GM20000 (cell line): ENCODE measurements around the gene PRAF2.

ENCODE experiments used
- DNase-seq: peaks from one replicate; pipeline ENCODE4 v3.0.0; 2012; ENCODE audit warnings: low spot score
- TF ChIP-seq, protein P1 (sequence below): IDR thresholded peaks from 2 replicates; pipeline ENCODE4 v1.5.1; 2012; ENCODE audit warnings: mild to moderate bottlenecking, control low read depth; ENCODE audit errors: extremely low read depth, missing control alignments

The PRAF2 gene

DNA sequence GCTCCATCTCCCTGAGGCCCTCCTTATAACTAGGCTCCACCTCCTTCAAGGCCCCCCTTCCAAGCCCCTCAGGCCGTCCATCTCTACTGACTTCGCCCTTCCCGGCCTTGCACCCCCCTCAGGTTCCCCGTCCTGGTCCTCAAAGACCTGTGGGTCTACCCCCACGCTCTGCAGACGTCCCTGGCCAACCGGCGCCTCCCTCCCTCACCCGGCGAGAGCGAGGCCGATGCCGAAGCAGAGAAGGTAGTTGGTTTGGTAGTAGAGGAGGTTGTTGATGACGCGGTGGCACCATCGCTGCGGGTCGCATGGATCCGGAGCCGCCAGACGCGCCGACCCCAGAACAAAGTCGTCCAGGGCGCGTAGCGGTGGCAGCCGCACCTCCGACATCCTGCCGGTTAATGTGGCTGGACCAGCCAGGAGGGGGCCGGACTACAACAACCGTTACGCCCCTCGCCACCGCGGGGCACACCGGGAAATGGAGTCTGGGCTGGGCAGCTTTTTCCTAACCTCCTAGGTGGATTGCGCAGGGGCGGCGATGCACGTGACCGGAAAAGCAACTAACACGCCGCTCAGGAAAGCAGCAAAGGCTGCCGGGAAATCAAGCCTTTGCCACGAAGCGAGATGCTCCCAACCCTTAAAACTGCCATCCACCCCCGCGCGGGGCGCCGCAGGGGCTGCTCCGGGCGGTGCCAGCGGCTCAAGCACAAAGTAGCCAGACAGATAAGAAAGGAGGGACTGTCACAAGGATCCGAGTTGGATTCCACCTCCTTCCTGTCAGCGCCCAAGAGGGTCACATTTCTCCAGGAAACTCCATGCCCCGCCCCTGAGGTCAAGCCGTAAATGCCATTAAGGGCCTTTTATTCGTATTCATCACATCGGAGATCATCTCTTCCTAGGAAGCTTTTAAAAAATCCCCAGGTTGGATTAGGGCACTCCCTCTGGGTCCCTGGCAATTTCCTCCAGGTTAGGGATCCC lies at the start of gene PRAF2:
TSS of gene PRAF2 (minus strand) at position 402 of the 975 bp plus-strand sequence. CDS start at position 387, 15 bp downstream.
- TF ChIP-seq, protein P1, sequence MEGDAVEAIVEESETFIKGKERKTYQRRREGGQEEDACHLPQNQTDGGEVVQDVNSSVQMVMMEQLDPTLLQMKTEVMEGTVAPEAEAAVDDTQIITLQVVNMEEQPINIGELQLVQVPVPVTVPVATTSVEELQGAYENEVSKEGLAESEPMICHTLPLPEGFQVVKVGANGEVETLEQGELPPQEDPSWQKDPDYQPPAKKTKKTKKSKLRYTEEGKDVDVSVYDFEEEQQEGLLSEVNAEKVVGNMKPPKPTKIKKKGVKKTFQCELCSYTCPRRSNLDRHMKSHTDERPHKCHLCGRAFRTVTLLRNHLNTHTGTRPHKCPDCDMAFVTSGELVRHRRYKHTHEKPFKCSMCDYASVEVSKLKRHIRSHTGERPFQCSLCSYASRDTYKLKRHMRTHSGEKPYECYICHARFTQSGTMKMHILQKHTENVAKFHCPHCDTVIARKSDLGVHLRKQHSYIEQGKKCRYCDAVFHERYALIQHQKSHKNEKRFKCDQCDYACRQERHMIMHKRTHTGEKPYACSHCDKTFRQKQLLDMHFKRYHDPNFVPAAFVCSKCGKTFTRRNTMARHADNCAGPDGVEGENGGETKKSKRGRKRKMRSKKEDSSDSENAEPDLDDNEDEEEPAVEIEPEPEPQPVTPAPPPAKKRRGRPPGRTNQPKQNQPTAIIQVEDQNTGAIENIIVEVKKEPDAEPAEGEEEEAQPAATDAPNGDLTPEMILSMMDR = no peak
- peak; percentile 91 for DNase-seq

DNA sequence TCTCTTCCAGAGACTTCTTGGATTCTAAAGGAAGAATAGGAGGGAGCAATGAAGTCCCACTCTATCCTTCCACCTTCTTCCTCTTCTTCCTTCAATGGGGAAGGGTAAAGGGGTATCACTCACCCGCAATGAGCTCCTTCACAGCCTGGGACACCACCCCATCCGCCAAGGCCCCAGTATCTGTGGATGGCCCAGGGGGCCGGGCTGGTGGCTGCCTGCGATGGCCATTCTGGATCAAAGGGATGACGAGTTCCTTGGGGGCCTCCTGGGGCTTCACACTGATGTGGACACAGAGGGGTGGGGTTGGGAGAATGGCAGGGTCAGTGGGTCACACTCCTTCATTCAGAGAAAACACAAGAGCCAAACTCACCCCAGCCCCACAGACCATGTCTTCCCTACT lies 48.7 kb upstream of the PRAF2 start:
- no peak for DNase-seq
- TF ChIP-seq, protein P1 = no peak

GRCh38 chrX:49120091-49120490 lies 46.3 kb upstream of the PRAF2 start:
- TF ChIP-seq, protein P1 = no peak
- DNase-seq = no peak

- TF ChIP-seq, protein P1 = no peak
- no peak for DNase-seq
Measured at GRCh38 chrX:49117581-49117980, 43.8 kb upstream of the PRAF2 start.

DNA sequence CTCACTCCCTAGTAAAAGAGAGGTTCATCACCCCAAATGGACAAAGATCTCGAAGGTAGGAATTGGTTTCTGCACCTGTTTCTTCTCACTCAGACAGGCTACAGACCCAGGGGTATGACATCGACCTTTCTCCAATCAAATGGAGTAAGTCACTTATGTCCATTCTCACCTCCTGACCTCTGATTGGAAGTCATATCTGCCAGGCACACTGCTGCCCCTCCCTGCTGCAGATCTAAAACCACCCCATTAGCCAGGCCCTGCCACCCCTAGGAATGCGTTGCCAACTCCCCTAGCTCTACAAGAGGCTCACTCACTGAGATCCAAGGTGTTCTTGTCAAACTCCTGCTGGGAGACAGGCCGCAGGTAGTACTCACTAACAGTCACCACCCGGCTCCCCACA lies 42.9 kb upstream of the PRAF2 start:
- DNase-seq = no peak
- TF ChIP-seq, protein P1 = no peak

DNA sequence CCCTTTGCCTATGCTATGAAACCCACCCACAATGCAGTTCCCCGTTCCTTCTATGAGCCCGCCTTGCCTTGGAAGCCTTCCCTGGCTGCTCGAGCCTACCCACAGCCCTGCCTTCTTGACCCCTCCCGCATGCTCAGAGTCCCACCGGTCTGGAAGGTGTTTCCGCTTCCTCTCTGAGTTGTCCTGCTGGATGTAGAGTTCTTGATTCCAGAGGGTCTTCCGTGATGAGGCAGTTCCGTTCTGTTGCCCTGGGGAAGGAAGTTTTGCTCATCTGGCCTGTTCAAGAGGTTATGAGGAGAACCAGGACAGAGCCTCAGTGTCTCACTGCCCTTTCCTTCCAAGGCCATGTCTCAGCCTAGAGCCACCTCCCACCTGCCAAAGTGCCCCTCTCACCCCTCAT lies 42.3 kb upstream of the PRAF2 start:
- TF ChIP-seq, protein P1 = no peak
- DNase-seq = no peak

DNA sequence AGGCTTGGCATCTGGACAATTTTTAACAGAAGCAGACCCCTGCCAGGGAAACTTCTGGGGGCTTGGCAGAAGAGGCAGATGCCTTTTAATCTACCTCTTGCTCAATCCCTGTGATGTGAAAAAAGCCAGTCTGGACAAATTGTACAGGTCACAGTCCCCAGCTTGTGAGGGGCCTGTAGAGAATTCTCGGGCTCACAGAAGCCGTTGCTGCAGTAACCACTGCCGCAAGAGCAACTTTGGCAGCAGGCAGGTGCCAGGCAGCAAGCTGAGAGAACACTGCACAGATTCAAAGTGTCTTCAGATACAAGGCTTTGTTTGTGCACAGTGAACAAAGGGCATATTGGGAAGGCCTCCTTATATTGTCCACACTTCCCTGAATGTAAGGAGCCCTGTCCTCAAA lies 38.0 kb upstream of the PRAF2 start:
- TF ChIP-seq, protein P1 = no peak
- DNase-seq = no peak
